ENCODE measurements around the gene ZNF264. TPM values are rescaled to one million over a fixed set of nuclear protein-coding genes. Genes with fewer than 3 reads are reported as not detected.
"Not testable (repeated sequence)": the region's sequence is repeated elsewhere in the genome, so short reads cannot be mapped to it uniquely, and the experiment has no call there.

The ZNF264 gene
- total RNA-seq (2014; rRNA removed; shearing (Covaris generic)) = 15.5 and 18.2 TPM in 2 replicates

GRCh38 chr19:57191141-57192076 lies at the start of gene ZNF264:
ZNF264 (plus strand) TSS chr19:57191500; CDS start chr19:57191914, 414 bp downstream.
- no peaks in the 10 kb centered on the region for H3K27me3 ChIP-seq
- peak; percentile 91 to 92 for DNase-seq
- peak within 1 kb of the TSS; percentile 95 for H3K4me3 ChIP-seq
- H3K9me3 ChIP-seq (replicated peaks) = peaks cover 34% of the 10 kb centered on the region
- peaks cover 36% of the 10 kb centered on the region for H3K36me3 ChIP-seq
- H3K4me1 ChIP-seq = peaks cover 7% of the 10 kb centered on the region; the same call in 1 of the 2 replicates
- peak within 1 kb of the TSS; percentile 72 for H3K27ac ChIP-seq

GRCh38 chr19:57141699-57142098 lies 49.6 kb upstream of the ZNF264 start:
- Histone ChIP-seq H3K27me3 (no peaks in the 10 kb centered on the region), H3K9me3 (replicated peaks) (no peaks in the 10 kb centered on the region), H3K4me3 (no peak overlapping the region), H3K4me1 (no peaks in the 10 kb centered on the region), H3K36me3 (no peaks in the 10 kb centered on the region), H3K27ac (no peak overlapping the region)
- no peak for DNase-seq

GRCh38 chr19:57152921-57153320 lies 38.4 kb upstream of the ZNF264 start:
- Histone ChIP-seq H3K27me3 (no peaks in the 10 kb centered on the region), H3K36me3 (no peaks in the 10 kb centered on the region), H3K9me3 (replicated peaks) (no peaks in the 10 kb centered on the region), H3K4me1 (no peaks in the 10 kb centered on the region), H3K27ac (no peak overlapping the region), H3K4me3 (no peak overlapping the region)
- no peak for DNase-seq

- H3K9me3 ChIP-seq (replicated peaks) = 0 out of 2 replicates have a peak, but pooled peaks cover 2% of the 10 kb centered on the region
- no peaks in the 10 kb centered on the region for H3K27me3 ChIP-seq
- no peak overlapping the region for H3K4me3 ChIP-seq
These were observed 29.2 kb upstream of the ZNF264 start for GRCh38 chr19:57161985-57162539.

GRCh38 chr19:57165846-57166245 lies 25.5 kb upstream of the ZNF264 start:
- Histone ChIP-seq H3K27me3 (no peaks in the 10 kb centered on the region), H3K4me3 (no peak overlapping the region), H3K27ac (no peak overlapping the region), H3K36me3 (no peaks in the 10 kb centered on the region), H3K4me1 (no peaks in the 10 kb centered on the region), H3K9me3 (replicated peaks) (0 out of 2 replicates have a peak, but pooled peaks cover 2% of the 10 kb centered on the region)
- DNase-seq = no peak

More at GRCh38 chr19:57161985-57162539, 29.2 kb upstream of the ZNF264 start:
- H3K36me3 ChIP-seq = no peaks in the 10 kb centered on the region
- DNase-seq = no peak
- no peaks in the 10 kb centered on the region for H3K4me1 ChIP-seq
- no peak overlapping the region for H3K27ac ChIP-seq

- Histone ChIP-seq H3K4me1 (no peaks in the 10 kb centered on the region), H3K27me3 (no peaks in the 10 kb centered on the region), H3K9me3 (replicated peaks) (0 out of 2 replicates have a peak, but pooled peaks cover 2% of the 10 kb centered on the region), H3K4me3 (no peak within 1 kb of the TSS), H3K36me3 (no peaks in the 10 kb centered on the region), H3K27ac (no peak within 1 kb of the TSS)
- DNase-seq = no peak
These were observed 23.9 kb upstream of the ZNF264 start, which contains the start of gene DUXA for GRCh38 chr19:57167385-57167784. DUXA (minus strand) TSS chr19:57167485; CDS start chr19:57167443, 42 bp downstream.

GRCh38 chr19:57171551-57172081 lies 19.7 kb upstream of the ZNF264 start:
- H3K9me3 ChIP-seq (replicated peaks) = no peaks in the 10 kb centered on the region
- peak overlapping the region; percentile 40 for H3K4me3 ChIP-seq
- H3K4me1 ChIP-seq = no peaks in the 10 kb centered on the region
- DNase-seq = peak; percentile 15 to 19
- H3K27ac ChIP-seq = no peak overlapping the region
- no peaks in the 10 kb centered on the region for H3K27me3 ChIP-seq
- H3K36me3 ChIP-seq = no peaks in the 10 kb centered on the region

GRCh38 chr19:57190301-57190700 lies 999 bp upstream of the ZNF264 start:
- no peak for DNase-seq
- Histone ChIP-seq H3K36me3 (peaks cover 27% of the 10 kb centered on the region), H3K4me1 (peaks cover 7% of the 10 kb centered on the region; the same call in 1 of the 2 replicates), H3K27me3 (no peaks in the 10 kb centered on the region), H3K9me3 (replicated peaks) (peaks cover 34% of the 10 kb centered on the region), H3K27ac (no peak overlapping the region), H3K4me3 (no peak overlapping the region)

GRCh38 chr19:57192077-57192420 lies 749 bp downstream of the ZNF264 start:
- peak; percentile 5 to 7 for DNase-seq
- peaks cover 32% of the 10 kb centered on the region for H3K9me3 ChIP-seq (replicated peaks)
- H3K27me3 ChIP-seq = no peaks in the 10 kb centered on the region
- peaks cover 7% of the 10 kb centered on the region; the same call in 1 of the 2 replicates for H3K4me1 ChIP-seq
- H3K27ac ChIP-seq = peak overlapping the region; percentile 72
- H3K36me3 ChIP-seq = peaks cover 43% of the 10 kb centered on the region
- H3K4me3 ChIP-seq = peak overlapping the region; percentile 95

GRCh38 chr19:57192993-57193392 lies 1.7 kb downstream of the ZNF264 start:
- H3K27ac ChIP-seq = no peak overlapping the region
- no peaks in the 10 kb centered on the region for H3K27me3 ChIP-seq
- H3K4me3 ChIP-seq = no peak overlapping the region; the same call in 1 of the 2 replicates
- H3K9me3 ChIP-seq (replicated peaks) = peaks cover 22% of the 10 kb centered on the region
- DNase-seq = no peak
- H3K4me1 ChIP-seq = peaks cover 7% of the 10 kb centered on the region; the same call in 1 of the 2 replicates
- peaks cover 52% of the 10 kb centered on the region for H3K36me3 ChIP-seq

- DNase-seq, H3K4me1 ChIP-seq, H3K27me3 ChIP-seq, H3K4me3 ChIP-seq, H3K27ac ChIP-seq: not testable (repeated sequence)
- Histone ChIP-seq H3K9me3 (replicated peaks) (peaks cover 11% of the 10 kb centered on the region; the same call in 1 of the 2 replicates), H3K36me3 (peaks cover 84% of the 10 kb centered on the region)
These were observed 6.6 kb downstream of the ZNF264 start for GRCh38 chr19:57197874-57198273.

GRCh38 chr19:57202160-57202559 lies 10.9 kb downstream of the ZNF264 start:
- Histone ChIP-seq H3K27me3 (no peaks in the 10 kb centered on the region), H3K4me1 (no peaks in the 10 kb centered on the region), H3K36me3 (peaks cover 74% of the 10 kb centered on the region), H3K9me3 (replicated peaks) (no peaks in the 10 kb centered on the region), H3K27ac (no peak overlapping the region), H3K4me3 (no peak overlapping the region)
- no peak for DNase-seq

- H3K27me3 ChIP-seq = no peaks in the 10 kb centered on the region
- H3K27ac ChIP-seq = no peak overlapping the region
- H3K4me3 ChIP-seq = no peak overlapping the region
- no peaks in the 10 kb centered on the region; the same call in none of the 2 replicates for H3K9me3 ChIP-seq (replicated peaks)
- no peaks in the 10 kb centered on the region for H3K4me1 ChIP-seq
- peaks cover 77% of the 10 kb centered on the region for H3K36me3 ChIP-seq
- DNase-seq = no peak
These were observed 19.1 kb downstream of the ZNF264 start for GRCh38 chr19:57210381-57210780.

GRCh38 chr19:57212109-57212508 lies 20.8 kb downstream of the ZNF264 start:
- H3K36me3 ChIP-seq = peaks cover 77% of the 10 kb centered on the region
- DNase-seq = no peak
- no peaks in the 10 kb centered on the region; the same call in none of the 2 replicates for H3K9me3 ChIP-seq (replicated peaks)
- H3K4me3 ChIP-seq = no peak overlapping the region
- no peaks in the 10 kb centered on the region for H3K4me1 ChIP-seq
- H3K27ac ChIP-seq = no peak overlapping the region
- H3K27me3 ChIP-seq = no peaks in the 10 kb centered on the region

GRCh38 chr19:57227502-57227901 lies 36.2 kb downstream of the ZNF264 start:
- H3K4me3 ChIP-seq = no peak overlapping the region
- H3K27me3 ChIP-seq = no peaks in the 10 kb centered on the region
- DNase-seq = no peak
- no peaks in the 10 kb centered on the region for H3K9me3 ChIP-seq (replicated peaks)
- no peaks in the 10 kb centered on the region for H3K36me3 ChIP-seq
- no peaks in the 10 kb centered on the region for H3K4me1 ChIP-seq
- no peak overlapping the region for H3K27ac ChIP-seq
